Measurements from ENCODE around the gene ABLIM2.

ABLIM2 gene

DNA sequence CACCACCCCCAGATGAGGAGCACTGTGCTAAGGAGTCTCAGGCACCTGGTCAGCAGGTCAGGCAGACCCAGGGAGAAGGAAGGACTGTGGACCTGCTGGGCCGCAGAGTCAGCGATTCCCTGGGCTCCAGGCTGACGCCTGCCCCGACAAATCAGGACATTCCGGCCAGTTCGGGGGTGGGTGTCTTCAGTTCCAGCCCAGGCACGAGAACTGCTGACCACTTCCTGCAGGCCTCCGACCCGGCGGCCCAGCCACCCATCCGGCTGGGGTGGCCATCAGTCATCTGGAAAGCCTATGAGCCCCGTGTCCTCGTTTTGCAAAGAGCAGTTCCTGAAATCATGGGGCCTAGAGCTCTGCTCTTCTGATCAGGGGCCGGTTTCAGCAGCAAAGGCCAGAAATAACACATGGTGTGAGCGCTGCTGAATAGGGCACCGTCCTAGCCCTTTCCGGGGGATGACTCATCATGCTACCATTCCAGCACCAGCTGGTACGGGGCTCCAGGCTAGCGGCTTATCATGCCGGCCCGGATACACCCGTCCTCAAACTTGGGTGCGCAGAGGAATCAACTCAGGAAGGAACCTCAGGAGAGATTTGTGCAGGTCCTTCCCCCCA is 32.6 kb upstream of the ABLIM2 start:
- DNase-seq (ENCODE audit: insufficient read length, low spot score) (no peak), FAIRE-seq (no peak)
- TF ChIP-seq, protein P1, sequence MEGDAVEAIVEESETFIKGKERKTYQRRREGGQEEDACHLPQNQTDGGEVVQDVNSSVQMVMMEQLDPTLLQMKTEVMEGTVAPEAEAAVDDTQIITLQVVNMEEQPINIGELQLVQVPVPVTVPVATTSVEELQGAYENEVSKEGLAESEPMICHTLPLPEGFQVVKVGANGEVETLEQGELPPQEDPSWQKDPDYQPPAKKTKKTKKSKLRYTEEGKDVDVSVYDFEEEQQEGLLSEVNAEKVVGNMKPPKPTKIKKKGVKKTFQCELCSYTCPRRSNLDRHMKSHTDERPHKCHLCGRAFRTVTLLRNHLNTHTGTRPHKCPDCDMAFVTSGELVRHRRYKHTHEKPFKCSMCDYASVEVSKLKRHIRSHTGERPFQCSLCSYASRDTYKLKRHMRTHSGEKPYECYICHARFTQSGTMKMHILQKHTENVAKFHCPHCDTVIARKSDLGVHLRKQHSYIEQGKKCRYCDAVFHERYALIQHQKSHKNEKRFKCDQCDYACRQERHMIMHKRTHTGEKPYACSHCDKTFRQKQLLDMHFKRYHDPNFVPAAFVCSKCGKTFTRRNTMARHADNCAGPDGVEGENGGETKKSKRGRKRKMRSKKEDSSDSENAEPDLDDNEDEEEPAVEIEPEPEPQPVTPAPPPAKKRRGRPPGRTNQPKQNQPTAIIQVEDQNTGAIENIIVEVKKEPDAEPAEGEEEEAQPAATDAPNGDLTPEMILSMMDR (IDR thresholded peaks at IDR 0.05; ENCODE audit: insufficient read depth, missing control alignments) = no peak

DNA sequence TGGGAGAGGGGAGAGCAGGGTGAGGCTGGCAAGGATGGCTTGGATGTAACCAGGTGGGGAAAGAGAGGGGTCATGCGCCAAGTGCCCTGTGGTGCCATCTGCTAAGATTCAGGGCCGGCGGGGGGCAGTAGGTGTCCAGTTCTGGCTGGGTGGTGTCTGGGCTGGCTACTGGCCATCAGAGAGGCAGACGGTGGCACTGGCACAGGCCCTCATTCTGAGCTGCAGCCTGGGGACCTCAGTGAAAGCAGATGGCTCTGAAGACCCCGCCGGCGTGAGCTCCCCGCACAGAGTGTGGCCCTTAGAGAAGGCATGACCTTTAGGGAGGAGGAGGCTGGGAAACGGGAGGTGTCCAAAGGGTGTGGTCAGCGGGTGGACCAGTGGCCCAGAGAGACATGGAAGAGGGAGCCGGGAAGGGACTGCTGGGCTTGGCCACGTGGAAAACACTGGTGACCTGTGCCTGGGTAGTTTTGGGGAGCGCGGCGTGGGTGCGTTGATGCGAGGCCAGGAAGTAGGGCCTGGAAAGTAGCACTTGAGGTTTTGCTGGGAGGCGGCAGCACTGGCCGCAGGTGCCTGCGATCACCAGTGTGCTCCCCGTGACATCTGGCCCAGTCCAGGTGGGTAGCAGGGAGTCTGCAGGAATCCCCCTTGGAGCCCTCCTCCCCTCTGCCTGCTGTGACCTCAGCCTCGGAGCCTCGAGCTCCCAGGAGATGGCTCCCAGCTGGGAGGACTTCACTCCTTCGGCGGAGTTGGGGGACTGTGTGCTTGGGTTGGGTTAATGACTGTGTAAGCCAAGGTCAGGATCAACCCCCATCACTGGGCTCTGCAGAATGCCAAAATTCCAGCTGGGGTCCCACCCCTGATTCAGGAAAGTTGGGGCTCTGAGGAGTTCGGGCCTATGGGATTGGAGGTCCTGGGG is 31.2 kb upstream of the ABLIM2 start:
- FAIRE-seq (no peak), DNase-seq (ENCODE audit: insufficient read length, low spot score) (no peak)
- TF ChIP-seq, protein P1 (IDR thresholded peaks at IDR 0.05; ENCODE audit: insufficient read depth, missing control alignments) = no peak

DNA sequence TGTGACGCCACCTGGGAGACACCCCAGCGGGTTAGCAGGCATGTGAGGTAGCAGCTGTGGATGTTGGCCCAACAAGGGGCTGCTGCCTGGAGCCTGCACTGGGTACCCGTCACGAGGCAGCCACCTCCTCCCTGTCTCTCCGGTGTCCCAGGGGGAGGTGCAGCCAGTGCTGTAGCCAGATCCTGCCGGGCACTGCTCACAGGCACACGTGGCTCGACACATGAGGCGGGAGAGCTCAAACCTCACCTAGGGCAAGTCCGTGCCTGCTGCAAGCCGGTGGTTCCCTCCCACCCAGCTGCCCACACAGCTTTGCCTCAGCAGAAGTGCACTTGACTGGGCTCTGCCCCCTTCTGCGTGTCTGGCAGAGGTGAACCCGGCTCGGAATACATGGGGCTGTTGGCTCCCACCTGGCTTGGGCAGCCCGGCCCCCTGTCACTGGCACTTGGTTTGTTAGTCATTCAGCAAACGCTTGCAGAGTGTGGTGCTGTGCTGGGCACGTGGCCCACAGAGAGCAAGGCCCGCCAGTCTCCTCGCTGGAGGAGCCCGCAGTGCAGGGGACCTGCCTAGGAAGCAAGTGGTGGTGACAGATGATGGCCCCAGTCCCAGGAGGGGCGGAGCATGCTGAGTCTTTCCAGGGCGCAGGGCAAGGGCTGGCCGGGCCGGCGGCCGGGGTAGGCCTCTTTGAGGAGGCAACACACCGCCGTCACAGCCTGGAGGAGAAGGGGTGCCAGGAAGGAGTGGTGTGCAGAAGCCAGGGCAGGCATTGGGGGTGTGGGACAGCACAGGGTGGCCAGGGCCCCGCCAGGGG is 30.3 kb upstream of the ABLIM2 start:
- DNase-seq (ENCODE audit: insufficient read length, low spot score) = no peak
- FAIRE-seq = no peak
- TF ChIP-seq, protein P1 (IDR thresholded peaks at IDR 0.05; ENCODE audit: insufficient read depth, missing control alignments) = no peak

DNA sequence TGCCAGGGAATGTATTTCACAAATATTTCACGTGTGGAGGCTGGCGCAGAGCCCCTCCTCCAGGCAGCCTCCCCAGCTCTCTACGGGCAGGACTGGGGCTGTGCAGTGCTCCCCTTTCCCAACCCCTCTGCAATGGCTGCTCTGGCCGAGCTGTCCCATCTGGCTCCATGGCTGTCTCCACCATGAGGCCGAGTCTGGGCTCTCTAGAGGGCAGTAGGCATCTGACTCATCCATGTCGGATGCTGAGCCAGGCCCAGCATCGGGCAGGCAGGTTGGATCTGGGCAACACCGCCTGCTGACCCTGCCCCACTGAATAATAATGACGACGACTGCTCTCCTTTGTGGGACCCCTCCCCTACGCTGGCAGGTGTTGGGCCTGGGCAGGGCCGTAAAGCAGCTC is 29.5 kb upstream of the ABLIM2 start:
- TF ChIP-seq, protein P1 (IDR thresholded peaks at IDR 0.05; ENCODE audit: insufficient read depth, missing control alignments) = no peak
- no peak for DNase-seq (ENCODE audit: insufficient read length, low spot score)
- FAIRE-seq = no peak

DNA sequence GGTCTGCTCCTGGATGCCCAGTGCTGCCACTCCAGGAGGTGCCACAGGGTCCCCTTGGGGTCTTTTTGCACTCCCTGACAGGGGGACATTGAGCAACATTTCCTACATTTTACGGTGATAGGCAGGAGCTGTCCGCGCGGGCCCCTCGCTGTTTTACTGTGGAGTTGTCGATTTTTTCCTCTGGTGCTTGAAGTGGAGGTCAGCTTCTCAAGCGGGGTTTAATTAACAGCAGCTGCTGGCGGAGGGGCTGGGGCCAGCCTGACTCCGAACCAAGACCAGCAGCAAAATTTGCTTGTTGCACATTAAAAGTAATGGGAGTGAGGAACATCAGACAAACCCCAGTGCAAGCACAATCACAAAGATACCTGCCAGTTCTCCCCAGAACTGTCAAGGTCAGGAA is 27.3 kb upstream of the ABLIM2 start:
- FAIRE-seq (no peak), DNase-seq (ENCODE audit: insufficient read length, low spot score) (no peak)
- TF ChIP-seq, protein P1 (IDR thresholded peaks at IDR 0.05; ENCODE audit: insufficient read depth, missing control alignments) = no peak

DNA sequence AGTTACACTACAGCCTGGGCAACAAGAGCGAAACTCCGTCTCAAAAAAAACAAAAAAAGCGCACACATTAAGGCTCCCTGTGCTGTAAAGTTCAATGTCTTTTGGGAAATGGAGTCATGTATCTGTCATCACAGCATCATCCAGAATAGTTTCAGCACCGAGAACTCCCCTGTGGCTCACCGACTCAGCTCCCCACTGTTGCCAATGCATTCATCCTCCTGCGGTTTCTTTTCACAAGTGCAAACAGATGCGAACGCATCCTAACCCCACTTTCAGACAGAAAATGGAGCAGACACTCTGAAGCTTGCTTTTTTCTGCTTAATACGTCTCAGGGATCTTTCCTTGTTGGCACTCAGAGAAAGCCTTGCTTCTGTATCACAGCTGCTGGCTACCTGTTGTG is 26.7 kb upstream of the ABLIM2 start:
- FAIRE-seq = no peak
- TF ChIP-seq, protein P1 (IDR thresholded peaks at IDR 0.05; ENCODE audit: insufficient read depth, missing control alignments) = no peak
- no peak for DNase-seq (ENCODE audit: insufficient read length, low spot score)

All from D721Med (cell line).